RWPE1 (cell line): ENCODE measurements around the gene TRIM65.

ENCODE experiments used
- CTCF ChIA-PET: fragments of 350-600 bp; sonication (Branson Sonifier 250); formaldehyde crosslinking; extraction: SDS; loops from one replicate; lab custom pipeline; 2021; lab: Yijun Ruan, JAX
- POLR2A ChIA-PET: fragments of 400-600 bp; formaldehyde crosslinking; extraction: SDS; loops from one replicate; lab custom pipeline; 2020; ENCODE audit warnings: antibody characterized with exemption; ENCODE audit not compliant: low non-redundant PET; lab: Yijun Ruan, JAX
- DNase-seq: peaks from one replicate; pipeline ENCODE4 v3.0.0; 2012; ENCODE audit warnings: low spot score
- H3K27ac ChIP-seq: fragments of 450-650 bp; 2 replicates; pipeline ENCODE4 v1.5.1; 2017
- CTCF ChIP-seq: fragments of 450-650 bp; conservative IDR thresholded peaks from 2 replicates; pipeline ENCODE4 v1.5.1; 2017; ENCODE audit warnings: low read depth, mild to moderate bottlenecking

Gene TRIM65

GRCh38 chr17:75940727-75941441, 44.1 kb upstream of the TRIM65 start, which contains the start of gene FBF1:
TSS of gene FBF1 (minus strand) at chr17:75941042. CDS start at chr17:75938149, 2,893 bp downstream.
- ChIA-PET CTCF (interaction anchor here (0.6 to 1.2 kb wide), 4 partner anchors 14 to 193 kb away, joined by 3 to 4 read pairs (median 4); no protein-coding TSS in a partner anchor), POLR2A (interaction anchor here (0.6 to 1.4 kb wide), 2 partner anchors 14 to 86 kb away, joined by 3 to 4 read pairs; partner anchors contain the start of gene WBP2)
- TF ChIP-seq CTCF = no peak
- DNase-seq = peak; percentile 96
- H3K27ac ChIP-seq = peak within 1 kb of the TSS; percentile 73

GRCh38 chr17:75937652-75938051, 40.9 kb upstream of the TRIM65 start:
- DNase-seq = no peak
- H3K27ac ChIP-seq = peak overlapping the region; percentile 1; the same call in 1 of the 2 replicates
- ChIA-PET CTCF (no interaction called here), POLR2A (no interaction called here)
- no peak for TF ChIP-seq CTCF

- TF ChIP-seq CTCF = no peak
- ChIA-PET CTCF (interaction anchor here (0.6 to 1.1 kb wide), 2 partner anchors 24 to 68 kb away, joined by 3 read pairs; no protein-coding TSS in a partner anchor), POLR2A (no interaction called here)
- DNase-seq = no peak
- no peak overlapping the region for H3K27ac ChIP-seq
Observed at GRCh38 chr17:75933808-75934207, 37.1 kb upstream of the TRIM65 start.

- no peak for DNase-seq
- no peak for TF ChIP-seq CTCF
- ChIA-PET POLR2A (no interaction called here), CTCF (interaction anchor here (1.1 kb wide), 1 partner anchor 69 kb away, joined by 3 read pairs; no protein-coding TSS in a partner anchor)
- H3K27ac ChIP-seq = no peak overlapping the region
Observed at GRCh38 chr17:75932852-75933251, 36.1 kb upstream of the TRIM65 start.

GRCh38 chr17:75931062-75931461, 34.3 kb upstream of the TRIM65 start:
- TF ChIP-seq CTCF = no peak
- CTCF ChIA-PET = interaction anchor here (0.8 kb wide), 1 partner anchor 86 kb away, joined by 4 read pairs; no protein-coding TSS in a partner anchor
- DNase-seq = no peak
- no peak overlapping the region for H3K27ac ChIP-seq
- POLR2A ChIA-PET = no interaction called here

- TF ChIP-seq CTCF = no peak
- peak overlapping the region; percentile 71 for H3K27ac ChIP-seq
- DNase-seq = peak; percentile 10
- ChIA-PET CTCF (interaction anchor here (0.5 to 1.7 kb wide), 6 partner anchors 14 to 883 kb away, joined by 3 to 7 read pairs (median 3); partner anchors contain the start of gene WBP2), POLR2A (interaction anchor here (0.6 to 1.5 kb wide), 2 partner anchors 13 to 21 kb away, joined by 3 to 4 read pairs; partner anchors contain the start of gene FBF1)
Observed at GRCh38 chr17:75927286-75927922, 30.7 kb upstream of the TRIM65 start.
